22Rv1 (cell line): ENCODE results near the gene MTPN.

Source experiments
- CTCF ChIP-seq: fragments of 450-650 bp; IDR thresholded peaks from 2 replicates; pipeline ENCODE4 v1.5.1; 2017; ENCODE audit warnings: mild to moderate bottlenecking
- ZFX ChIP-seq: fragments of 450-650 bp; IDR thresholded peaks from 2 replicates; pipeline ENCODE4 v1.6.1; 2017; ENCODE audit warnings: antibody characterized with exemption, borderline replicate concordance

DNA sequence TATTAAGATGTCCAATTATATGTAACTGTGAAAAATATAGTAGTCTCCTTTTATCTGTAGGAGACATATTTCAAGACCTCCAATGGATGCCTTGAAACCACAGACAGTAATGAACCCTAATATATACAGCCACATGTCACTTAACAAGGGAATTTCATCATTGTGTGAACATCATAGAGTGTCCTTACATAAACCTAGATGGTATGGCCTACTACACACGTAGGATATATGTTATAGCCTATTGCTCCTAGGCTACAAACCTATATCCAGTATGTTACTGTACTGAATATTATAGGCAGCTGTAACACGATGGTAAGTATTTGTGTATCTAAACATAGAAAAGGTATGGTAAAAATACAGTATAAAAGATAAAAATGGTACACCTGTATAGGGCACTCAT, 32.4 kb downstream of the MTPN start:
- TF ChIP-seq CTCF = no peak
- no peak for TF ChIP-seq ZFX
